Measurements from ENCODE around the gene CAGE1. TPM values are rescaled to one million over a fixed set of nuclear protein-coding genes. Genes with fewer than 3 reads are reported as not detected.
A peak's percentile ranks its signal among the peaks of the same experiment; 100 is the strongest.

Gene CAGE1
- under 1 TPM in 1 of 3 donors, not detected in 2; 0.21 TPM for polyA plus RNA-seq

GRCh38 chr6:7389451-7390225 lies at the start of gene CAGE1, which contains the start of gene RIOK1:
CAGE1 (minus strand) TSS chr6:7389742; CDS start chr6:7387173, 2,569 bp downstream.
RIOK1 (plus strand) TSS chr6:7389808; CDS start chr6:7390003, 195 bp downstream.
- peaks cover 0 to 2% (median 0%) of the 10 kb centered on the region in 6 donors for H3K9me3 Mint-ChIP-seq
- H3K36me3 Mint-ChIP-seq = peaks cover 0 to 4% (median 4%) of the 10 kb centered on the region in 3 donors
- peak within 1 kb of the TSS; percentile 90 to 98 (median 92) for H3K4me3 Mint-ChIP-seq
- H3K27me3 Mint-ChIP-seq (ENCODE audit: low read depth in 3 of 3) = peaks cover 7 to 21% (median 10%) of the 10 kb centered on the region in 3 donors
- H3K27ac Mint-ChIP-seq = peak within 1 kb of the TSS; percentile 93 to 99 (median 97)
- H3K4me1 Mint-ChIP-seq = peaks cover 37 to 46% of the 10 kb centered on the region in 2 donors
- peak; percentile 96 for DNase-seq

- peak overlapping the region in 1 of 6 donors; percentile 4 for H3K27ac Mint-ChIP-seq
- peaks cover 0 to 11% (median 0%) of the 10 kb centered on the region in 6 donors for H3K9me3 Mint-ChIP-seq
- peak overlapping the region in 1 of 5 donors; percentile 36 for H3K4me3 Mint-ChIP-seq
- H3K4me1 Mint-ChIP-seq = peaks cover 11 to 17% of the 10 kb centered on the region in 2 donors
- peaks cover 0 to 4% (median 0%) of the 10 kb centered on the region in 3 donors for H3K36me3 Mint-ChIP-seq
- H3K27me3 Mint-ChIP-seq (ENCODE audit: low read depth in 3 of 3) = peaks cover 0 to 5% (median 2%) of the 10 kb centered on the region in 3 donors
- no peak for DNase-seq
Observed at GRCh38 chr6:7439228-7439627, 49.7 kb upstream of the CAGE1 start.

- Mint-ChIP-seq H3K27ac (no peak overlapping the region), H3K36me3 (peaks cover 0 to 4% (median 0%) of the 10 kb centered on the region in 3 donors), H3K4me1 (peaks cover 11 to 17% of the 10 kb centered on the region in 2 donors), H3K27me3 (ENCODE audit: low read depth in 3 of 3) (peaks cover 0 to 3% (median 2%) of the 10 kb centered on the region in 3 donors), H3K4me3 (no peak overlapping the region), H3K9me3 (peaks cover 0 to 11% (median 0%) of the 10 kb centered on the region in 6 donors)
- DNase-seq = no peak
Observed at GRCh38 chr6:7438011-7438410, 48.5 kb upstream of the CAGE1 start.

GRCh38 chr6:7434672-7435071 lies 45.1 kb upstream of the CAGE1 start:
- H3K36me3 Mint-ChIP-seq = peaks cover 0 to 4% (median 0%) of the 10 kb centered on the region in 3 donors
- no peak for DNase-seq
- peaks cover 2 to 5% (median 5%) of the 10 kb centered on the region in 3 donors for H3K27me3 Mint-ChIP-seq (ENCODE audit: low read depth in 3 of 3)
- H3K9me3 Mint-ChIP-seq = peaks cover 0 to 11% (median 0%) of the 10 kb centered on the region in 6 donors
- no peak overlapping the region for H3K4me3 Mint-ChIP-seq
- no peak overlapping the region for H3K27ac Mint-ChIP-seq
- peaks cover 9 to 13% of the 10 kb centered on the region in 2 donors for H3K4me1 Mint-ChIP-seq

- Mint-ChIP-seq H3K9me3 (peaks cover 0 to 11% (median 0%) of the 10 kb centered on the region in 6 donors), H3K4me3 (no peak overlapping the region), H3K4me1 (no peaks in the 10 kb centered on the region), H3K36me3 (peaks cover 0 to 4% (median 0%) of the 10 kb centered on the region in 3 donors), H3K27me3 (ENCODE audit: low read depth in 3 of 3) (peaks cover 2 to 5% (median 5%) of the 10 kb centered on the region in 3 donors), H3K27ac (no peak overlapping the region)
- no peak for DNase-seq
Observed at GRCh38 chr6:7433121-7433617, 43.6 kb upstream of the CAGE1 start.

- Mint-ChIP-seq H3K36me3 (peaks cover 0 to 4% (median 0%) of the 10 kb centered on the region in 3 donors), H3K9me3 (peaks cover 0 to 11% (median 0%) of the 10 kb centered on the region in 6 donors), H3K4me3 (no peak overlapping the region), H3K4me1 (no peaks in the 10 kb centered on the region), H3K27ac (no peak overlapping the region), H3K27me3 (ENCODE audit: low read depth in 3 of 3) (peaks cover 2 to 5% (median 5%) of the 10 kb centered on the region in 3 donors)
- no peak for DNase-seq
Observed at GRCh38 chr6:7432391-7433120, 43.0 kb upstream of the CAGE1 start.

GRCh38 chr6:7431674-7432390 lies 42.3 kb upstream of the CAGE1 start:
- H3K36me3 Mint-ChIP-seq = peaks cover 0 to 4% (median 0%) of the 10 kb centered on the region in 3 donors
- DNase-seq = no peak
- peaks cover 0 to 11% (median 0%) of the 10 kb centered on the region in 6 donors for H3K9me3 Mint-ChIP-seq
- peaks cover 3 to 5% (median 5%) of the 10 kb centered on the region in 3 donors for H3K27me3 Mint-ChIP-seq (ENCODE audit: low read depth in 3 of 3)
- H3K4me1 Mint-ChIP-seq = no peaks in the 10 kb centered on the region
- no peak overlapping the region for H3K27ac Mint-ChIP-seq
- H3K4me3 Mint-ChIP-seq = no peak overlapping the region

- no peak overlapping the region for H3K27ac Mint-ChIP-seq
- H3K4me3 Mint-ChIP-seq = no peak overlapping the region
- no peaks in the 10 kb centered on the region for H3K4me1 Mint-ChIP-seq
Observed at GRCh38 chr6:7431313-7431673, 41.8 kb upstream of the CAGE1 start.

GRCh38 chr6:7426447-7427169 lies 37.1 kb upstream of the CAGE1 start:
- no peak for DNase-seq
- Mint-ChIP-seq H3K9me3 (no peaks in the 10 kb centered on the region), H3K27me3 (ENCODE audit: low read depth in 3 of 3) (peaks cover 0 to 5% (median 1%) of the 10 kb centered on the region in 3 donors), H3K36me3 (peaks cover 0 to 5% (median 0%) of the 10 kb centered on the region in 3 donors), H3K4me3 (no peak overlapping the region), H3K4me1 (no peaks in the 10 kb centered on the region), H3K27ac (no peak overlapping the region)

More at GRCh38 chr6:7431313-7431673, 41.8 kb upstream of the CAGE1 start:
- peaks cover 0 to 4% (median 0%) of the 10 kb centered on the region in 3 donors for H3K36me3 Mint-ChIP-seq
- H3K27me3 Mint-ChIP-seq (ENCODE audit: low read depth in 3 of 3) = peaks cover 3 to 5% (median 5%) of the 10 kb centered on the region in 3 donors
- peaks cover 0 to 11% (median 0%) of the 10 kb centered on the region in 6 donors for H3K9me3 Mint-ChIP-seq
- DNase-seq = no peak

- Mint-ChIP-seq H3K4me3 (no peak overlapping the region), H3K36me3 (peaks cover 0 to 5% (median 0%) of the 10 kb centered on the region in 3 donors), H3K27ac (no peak overlapping the region), H3K27me3 (ENCODE audit: low read depth in 3 of 3) (peaks cover 0 to 2% (median 1%) of the 10 kb centered on the region in 3 donors), H3K9me3 (no peaks in the 10 kb centered on the region), H3K4me1 (no peaks in the 10 kb centered on the region)
- no peak for DNase-seq
Observed at GRCh38 chr6:7425808-7426190, 36.3 kb upstream of the CAGE1 start.

- H3K9me3 Mint-ChIP-seq = no peaks in the 10 kb centered on the region
- H3K27ac Mint-ChIP-seq = no peak overlapping the region
Observed at GRCh38 chr6:7424967-7425807, 35.6 kb upstream of the CAGE1 start.

GRCh38 chr6:7424058-7424457 lies 34.5 kb upstream of the CAGE1 start:
- Mint-ChIP-seq H3K27me3 (ENCODE audit: low read depth in 3 of 3) (peaks cover 0 to 1% (median 0%) of the 10 kb centered on the region in 3 donors), H3K4me3 (no peak overlapping the region), H3K4me1 (no peaks in the 10 kb centered on the region), H3K27ac (no peak overlapping the region), H3K9me3 (no peaks in the 10 kb centered on the region), H3K36me3 (peaks cover 0 to 5% (median 3%) of the 10 kb centered on the region in 3 donors)
- DNase-seq = no peak

More at GRCh38 chr6:7424967-7425807, 35.6 kb upstream of the CAGE1 start:
- Mint-ChIP-seq H3K4me3 (no peak overlapping the region), H3K36me3 (peaks cover 0 to 5% (median 3%) of the 10 kb centered on the region in 3 donors), H3K4me1 (no peaks in the 10 kb centered on the region), H3K27me3 (ENCODE audit: low read depth in 3 of 3) (peaks cover 0 to 1% (median 0%) of the 10 kb centered on the region in 3 donors)
- no peak for DNase-seq
